MG63 (cell line): ENCODE results near the gene CPNE9. TPM values are rescaled to one million over a fixed set of nuclear protein-coding genes. Genes with fewer than 3 reads are reported as not detected.

Experiments used
- DNase-seq: peaks from one replicate; pipeline ENCODE4 v3.0.0-alpha.2; 2020
- H3K27me3 ChIP-seq: fragments of 250-450 bp; sonication (Bioruptor Pico); 2 replicates; pipeline ENCODE4 v1.5.1; 2020; ENCODE audit warnings: mild to moderate bottlenecking, moderate library complexity
- H3K36me3 ChIP-seq: fragments of 250-450 bp; sonication (Bioruptor Pico); 2 replicates; pipeline ENCODE4 v1.5.1; 2020; ENCODE audit warnings: mild to moderate bottlenecking, moderate library complexity
- H3K4me3 ChIP-seq: fragments of 250-450 bp; sonication (Bioruptor Pico); 2 replicates; pipeline ENCODE4 v1.5.1; 2020; ENCODE audit warnings: mild to moderate bottlenecking, moderate library complexity
- H3K9me3 ChIP-seq: fragments of 250-450 bp; sonication (Bioruptor Pico); 2 replicates; pipeline ENCODE4 v1.5.1; 2020; ENCODE audit warnings: mild to moderate bottlenecking, moderate library complexity
- total RNA-seq: library from RNA; depleted of rRNA; stranded (reverse); fragments of >200 nt; shearing (Covaris generic); gene quantifications from 2 replicates; pipeline ENCODE4 v1.2.3, GENCODE V29; 2014; ENCODE audit warnings: low replicate concordance; rRNA removed

Gene CPNE9
- not detected in 2 replicates for total RNA-seq

- Histone ChIP-seq H3K27me3 (no peaks in the 10 kb centered on the region), H3K4me3 (no peak within 1 kb of the TSS), H3K9me3 (no peaks in the 10 kb centered on the region), H3K36me3 (no peaks in the 10 kb centered on the region)
- DNase-seq: no peak
These were observed at the start of gene CPNE9 for GRCh38 chr3:9703736-9704346. Gene CPNE9 (plus strand): TSS chr3:9703833. CDS start chr3:9703997, 164 bp downstream.

DNA sequence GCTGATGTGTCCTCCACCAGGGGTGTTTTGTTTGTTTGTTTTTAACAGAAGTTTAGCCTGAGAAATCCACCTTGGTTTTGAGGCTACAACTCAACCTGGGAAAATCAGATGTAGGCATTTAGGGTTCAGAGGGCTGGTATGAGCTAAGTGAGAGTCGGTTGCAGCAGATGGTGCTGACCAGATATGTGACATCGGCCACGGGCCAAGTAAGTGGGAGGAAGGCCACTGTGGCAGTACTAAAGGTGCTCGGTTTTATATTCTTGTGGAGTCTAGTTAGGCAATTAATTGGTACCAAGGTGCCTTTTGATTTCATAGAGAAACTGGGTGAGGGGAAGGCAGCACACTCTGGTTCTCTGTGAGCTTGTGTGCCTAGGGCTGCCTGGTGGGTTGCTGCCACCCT lies 43.8 kb upstream of the CPNE9 start:
- H3K4me3 ChIP-seq: no peak overlapping the region

GRCh38 chr3:9660972-9661371 lies 42.7 kb upstream of the CPNE9 start:
- Histone ChIP-seq H3K9me3 (no peaks in the 10 kb centered on the region), H3K4me3 (no peak overlapping the region), H3K36me3 (no peaks in the 10 kb centered on the region; the same call in none of the 2 replicates), H3K27me3 (no peaks in the 10 kb centered on the region)
- DNase-seq: no peak

More for the DNA sequence above, 43.8 kb upstream of the CPNE9 start:
- Histone ChIP-seq H3K9me3 (no peaks in the 10 kb centered on the region), H3K27me3 (no peaks in the 10 kb centered on the region), H3K36me3 (no peaks in the 10 kb centered on the region; the same call in none of the 2 replicates)
- no peak for DNase-seq

DNA sequence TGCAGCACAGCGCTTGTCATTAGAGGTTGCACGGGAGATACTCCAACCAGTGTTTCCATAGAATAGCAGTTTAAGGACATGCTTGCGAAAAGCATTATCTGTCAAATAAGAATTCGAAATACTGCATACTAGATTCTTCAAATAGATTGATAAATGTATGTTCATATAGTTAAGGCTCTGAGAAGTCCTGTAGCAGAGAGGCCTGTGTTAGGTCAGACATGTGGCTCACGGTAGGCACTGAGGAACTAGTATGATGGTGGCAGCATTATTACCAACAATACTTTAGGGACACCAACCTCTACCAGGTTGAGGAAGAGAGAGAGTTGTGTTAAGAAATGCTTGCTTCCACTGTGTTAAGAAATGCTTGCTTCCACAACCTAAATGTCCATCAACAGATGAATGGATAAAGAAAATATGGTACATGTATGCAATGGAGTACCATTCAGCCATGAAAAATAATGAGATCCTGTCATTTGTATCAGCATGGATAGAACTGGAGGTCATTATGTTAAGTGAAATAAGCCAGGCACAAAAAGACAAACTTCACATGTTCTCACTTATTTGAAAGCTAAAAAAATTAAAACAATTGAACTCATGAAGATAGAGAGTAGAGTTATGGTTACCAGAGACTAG lies 39.4 kb upstream of the CPNE9 start:
- no peak for DNase-seq
- Histone ChIP-seq H3K9me3 (no peaks in the 10 kb centered on the region), H3K4me3 (no peak overlapping the region)

DNA sequence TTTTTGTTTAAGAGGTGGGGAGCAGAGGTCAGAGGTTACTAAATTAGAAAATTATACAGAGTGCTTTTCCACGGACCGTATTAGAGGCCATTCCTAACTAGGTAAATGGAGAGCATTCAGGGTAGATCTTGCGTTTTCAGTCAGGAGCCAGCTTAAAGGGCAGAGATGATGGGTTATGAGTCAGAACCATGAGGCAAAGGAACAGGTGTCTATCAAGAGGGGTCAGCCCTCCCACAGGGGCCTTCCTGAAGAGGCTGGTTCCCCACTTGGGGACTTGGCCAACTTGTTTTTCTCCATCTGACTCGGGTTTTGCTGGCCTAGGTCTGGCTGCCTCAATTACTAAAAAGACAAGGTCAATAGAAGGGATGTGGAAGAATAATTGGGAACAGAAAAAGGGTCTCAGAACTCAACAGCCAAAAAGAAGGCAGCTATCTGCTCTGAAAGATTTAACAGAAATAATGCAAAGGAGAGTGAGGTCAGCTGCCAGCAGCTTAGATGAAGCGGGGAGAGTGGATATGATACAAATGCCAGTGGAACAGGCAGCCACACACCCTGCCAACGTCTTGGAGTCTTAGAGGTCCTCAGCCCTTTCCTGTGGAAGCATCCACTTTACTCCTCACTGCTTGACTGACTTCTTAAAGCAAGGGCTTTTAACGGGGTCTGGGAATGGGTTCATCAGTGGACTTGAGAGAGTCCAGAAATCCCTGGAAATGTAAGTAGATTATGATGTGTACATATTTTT lies 36.8 kb upstream of the CPNE9 start:
- H3K9me3 ChIP-seq: no peaks in the 10 kb centered on the region
- no peaks in the 10 kb centered on the region for H3K27me3 ChIP-seq
- H3K4me3 ChIP-seq: no peak overlapping the region
- no peaks in the 10 kb centered on the region; the same call in none of the 2 replicates for H3K36me3 ChIP-seq
- DNase-seq: no peak

More for the DNA sequence above, 39.4 kb upstream of the CPNE9 start:
- H3K36me3 ChIP-seq: no peaks in the 10 kb centered on the region; the same call in none of the 2 replicates
- no peaks in the 10 kb centered on the region for H3K27me3 ChIP-seq

- no peaks in the 10 kb centered on the region for H3K27me3 ChIP-seq
- DNase-seq: no peak
- no peak overlapping the region for H3K4me3 ChIP-seq
- no peaks in the 10 kb centered on the region for H3K36me3 ChIP-seq
- no peaks in the 10 kb centered on the region for H3K9me3 ChIP-seq
These were observed 34.4 kb upstream of the CPNE9 start for GRCh38 chr3:9669277-9669676.

GRCh38 chr3:9669720-9670432 lies 33.8 kb upstream of the CPNE9 start:
- H3K4me3 ChIP-seq: no peak overlapping the region
- H3K27me3 ChIP-seq: no peaks in the 10 kb centered on the region
- H3K36me3 ChIP-seq: no peaks in the 10 kb centered on the region
- H3K9me3 ChIP-seq: no peaks in the 10 kb centered on the region
- DNase-seq: no peak

GRCh38 chr3:9673082-9673481 lies 30.6 kb upstream of the CPNE9 start:
- DNase-seq: no peak
- Histone ChIP-seq H3K9me3 (no peaks in the 10 kb centered on the region), H3K36me3 (no peaks in the 10 kb centered on the region), H3K4me3 (no peak overlapping the region), H3K27me3 (no peaks in the 10 kb centered on the region)

DNA sequence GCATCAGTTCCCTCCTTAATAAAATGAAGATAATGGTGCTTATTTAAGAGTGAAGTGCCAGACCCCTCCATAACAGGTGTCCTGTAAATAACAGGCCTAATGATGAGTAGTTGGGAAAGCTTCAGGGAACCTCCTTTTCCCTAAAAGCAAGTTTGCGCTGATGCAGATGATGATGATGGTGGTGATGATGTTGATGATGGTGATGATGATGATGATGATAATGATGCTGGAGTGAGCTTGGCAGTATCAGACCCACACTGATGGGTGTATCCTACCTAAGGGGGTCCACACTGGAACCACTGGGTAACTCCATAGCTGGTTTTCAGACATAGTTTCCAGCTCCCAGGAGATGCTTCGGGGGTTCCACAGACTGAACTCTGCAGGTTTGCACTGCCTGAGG lies 29.9 kb upstream of the CPNE9 start:
- DNase-seq: no peak
- no peak overlapping the region for H3K4me3 ChIP-seq
- no peaks in the 10 kb centered on the region for H3K36me3 ChIP-seq
- H3K27me3 ChIP-seq: no peaks in the 10 kb centered on the region
- H3K9me3 ChIP-seq: no peaks in the 10 kb centered on the region

DNA sequence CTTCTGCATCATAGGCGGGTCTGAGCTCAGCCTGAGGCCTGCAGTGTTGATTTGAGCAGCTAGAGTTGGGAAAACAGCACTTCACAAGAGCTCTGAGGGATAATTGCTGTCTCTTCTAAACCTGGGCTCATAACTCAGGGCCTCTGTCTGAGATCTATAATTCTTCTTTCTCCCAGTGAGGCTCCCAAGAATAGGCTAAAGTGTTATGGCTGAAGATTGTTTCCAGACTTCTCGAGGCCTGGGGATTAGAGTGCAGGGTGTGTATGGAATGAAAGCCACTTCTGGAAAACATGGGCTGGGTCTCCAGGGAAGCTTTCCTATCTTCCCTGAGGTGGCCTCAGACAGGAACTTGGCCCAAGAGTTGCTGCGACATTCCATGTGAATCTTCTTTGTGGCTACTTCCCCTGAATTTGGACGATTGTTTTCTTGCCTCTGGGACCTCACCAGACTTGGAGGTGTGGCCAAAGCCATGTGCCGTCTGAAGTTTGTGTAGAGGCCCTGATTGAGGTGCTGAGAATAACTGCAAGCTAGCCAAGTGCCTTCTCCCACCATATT lies 27.8 kb upstream of the CPNE9 start:
- no peaks in the 10 kb centered on the region for H3K27me3 ChIP-seq
- no peak overlapping the region for H3K4me3 ChIP-seq
- no peaks in the 10 kb centered on the region for H3K36me3 ChIP-seq
- DNase-seq: no peak
- no peaks in the 10 kb centered on the region for H3K9me3 ChIP-seq

GRCh38 chr3:9676785-9677184 lies 26.8 kb upstream of the CPNE9 start:
- Histone ChIP-seq H3K36me3 (no peaks in the 10 kb centered on the region), H3K27me3 (no peaks in the 10 kb centered on the region), H3K4me3 (no peak overlapping the region), H3K9me3 (no peaks in the 10 kb centered on the region)
- no peak for DNase-seq

DNA sequence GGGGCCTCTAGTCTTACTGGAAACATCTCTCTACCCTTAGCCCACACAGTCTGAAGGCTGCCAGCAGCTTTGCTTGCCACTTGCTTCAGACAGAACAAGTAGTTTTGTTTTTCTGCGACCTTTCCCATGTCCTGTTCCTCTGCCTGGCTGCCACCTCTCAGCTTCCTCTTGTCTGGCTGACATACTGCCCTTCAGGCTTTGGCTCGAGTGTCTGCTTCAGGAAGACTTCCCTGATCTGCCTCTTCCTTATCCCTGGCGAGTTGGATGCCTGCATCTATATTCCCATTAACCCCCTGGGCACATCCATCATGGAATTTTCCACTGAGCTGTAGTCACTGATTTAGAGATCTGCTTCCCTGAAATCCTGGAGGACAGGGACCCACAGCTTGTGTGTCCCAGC lies 25.1 kb upstream of the CPNE9 start:
- Histone ChIP-seq H3K27me3 (no peaks in the 10 kb centered on the region), H3K4me3 (no peak overlapping the region), H3K36me3 (no peaks in the 10 kb centered on the region), H3K9me3 (no peaks in the 10 kb centered on the region)
- DNase-seq: no peak

DNA sequence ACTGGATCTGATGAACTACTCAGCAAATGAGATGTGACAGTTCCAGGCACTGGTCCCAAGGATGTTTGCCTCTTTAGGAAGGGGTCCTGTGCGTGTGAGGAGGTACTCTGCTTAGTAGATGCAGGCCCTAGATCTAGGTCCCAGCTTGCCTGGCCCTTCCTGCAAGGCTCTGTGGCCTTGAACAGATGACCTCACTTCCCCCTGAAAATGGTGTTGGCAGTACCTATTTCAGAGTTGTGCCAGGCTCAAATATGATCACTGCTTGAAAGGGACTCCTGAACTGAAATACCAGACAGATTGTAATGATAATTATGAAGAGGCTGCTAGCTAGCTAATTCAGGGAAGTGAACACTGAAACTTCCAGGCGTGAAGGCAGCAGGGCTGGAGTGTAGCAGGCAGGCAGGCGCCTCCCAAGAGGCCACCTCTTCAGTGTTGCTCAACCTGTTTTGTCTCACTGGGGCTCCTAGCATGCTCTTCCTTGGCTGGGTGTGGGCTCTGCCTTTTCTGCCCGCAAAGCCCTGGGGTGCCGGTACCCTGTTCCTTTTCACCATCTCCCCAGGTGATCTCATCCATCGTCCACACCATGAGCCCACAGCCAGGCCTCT lies 24.1 kb upstream of the CPNE9 start:
- no peaks in the 10 kb centered on the region for H3K27me3 ChIP-seq
- no peak overlapping the region for H3K4me3 ChIP-seq
- H3K9me3 ChIP-seq: no peaks in the 10 kb centered on the region
- no peaks in the 10 kb centered on the region for H3K36me3 ChIP-seq
- DNase-seq: no peak

DNA sequence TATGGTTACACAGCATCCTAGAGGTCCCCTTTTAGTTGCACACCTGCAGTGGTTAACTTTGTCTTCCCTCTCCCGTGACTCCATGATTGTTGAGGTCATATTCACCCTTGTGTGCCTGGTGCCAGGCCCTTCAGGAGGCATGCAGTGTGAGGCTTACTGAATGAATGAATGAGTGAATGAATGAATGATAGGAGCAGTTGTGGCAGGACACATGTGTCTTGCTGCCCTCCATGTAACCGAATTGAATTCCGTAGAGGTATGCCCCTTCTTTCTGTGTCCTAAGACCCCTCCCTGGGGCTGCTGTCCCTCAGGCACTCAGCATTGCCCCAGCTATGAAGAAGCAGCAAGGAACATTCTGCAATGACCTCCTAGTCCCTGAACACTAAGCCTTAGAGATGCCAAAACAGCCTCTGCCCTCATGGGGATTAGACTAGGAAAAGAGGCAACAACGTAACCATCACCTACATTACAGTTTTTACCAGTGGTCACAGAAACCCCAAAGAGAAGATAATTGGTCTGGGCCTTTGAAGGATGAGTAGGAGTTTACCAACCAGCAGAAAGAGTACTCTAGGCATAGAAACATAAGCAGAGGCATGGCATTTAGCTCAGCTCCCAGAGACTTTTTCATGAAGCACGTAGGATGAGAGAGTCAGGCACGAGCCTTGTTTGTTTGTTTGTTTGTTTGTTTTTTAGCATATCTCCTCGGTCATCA lies 22.5 kb upstream of the CPNE9 start:
- no peak for DNase-seq
- Histone ChIP-seq H3K27me3 (no peaks in the 10 kb centered on the region), H3K9me3 (no peaks in the 10 kb centered on the region), H3K4me3 (no peak overlapping the region), H3K36me3 (no peaks in the 10 kb centered on the region)

DNA sequence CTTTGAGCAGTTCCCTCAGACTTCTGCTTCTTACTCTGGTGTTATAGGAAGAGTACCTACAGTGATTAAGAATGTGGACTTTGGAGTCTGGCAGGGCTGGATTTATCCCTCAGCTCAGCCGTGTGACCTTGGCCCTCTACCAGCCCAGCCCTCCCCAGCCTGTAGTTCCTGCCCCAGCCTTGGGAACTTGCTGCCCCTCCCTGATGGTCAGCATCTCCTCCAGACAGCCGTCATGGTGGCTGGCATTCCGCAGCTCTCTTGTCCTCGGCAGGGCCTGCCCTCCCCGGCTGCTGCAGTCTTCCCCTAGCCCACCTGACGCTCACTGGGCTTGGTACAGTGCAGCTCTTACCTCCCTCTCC lies 21.9 kb upstream of the CPNE9 start:
- Histone ChIP-seq H3K36me3 (no peaks in the 10 kb centered on the region), H3K9me3 (no peaks in the 10 kb centered on the region), H3K4me3 (no peak overlapping the region), H3K27me3 (no peaks in the 10 kb centered on the region)
- DNase-seq: no peak

GRCh38 chr3:9682096-9682495 lies 21.5 kb upstream of the CPNE9 start:
- DNase-seq: no peak
- Histone ChIP-seq H3K9me3 (no peaks in the 10 kb centered on the region), H3K27me3 (no peaks in the 10 kb centered on the region), H3K4me3 (no peak overlapping the region), H3K36me3 (no peaks in the 10 kb centered on the region)
